Osteoblast (primary cell): ENCODE data around the gene RIPPLY3. TPM values are rescaled to one million over a fixed set of nuclear protein-coding genes. Genes with fewer than 3 reads are reported as not detected.

Experiments used
- DNase-seq: peaks from one replicate; pipeline ENCODE4 v3.0.0; 2011; ENCODE audit warnings: low spot score, mixed read lengths; ENCODE audit not compliant: insufficient read length; ENCODE audit errors: missing footprints
- H2AFZ ChIP-seq: 2 replicates; pipeline ENCODE4 v1.6.0; 2011; ENCODE audit warnings: mild to moderate bottlenecking, low read length
- H3K27ac ChIP-seq: 2 replicates; pipeline ENCODE4 v1.5.1; 2011; ENCODE audit warnings: mild to moderate bottlenecking, low read depth, low read length, moderate library complexity
- H3K27me3 ChIP-seq: 2 replicates; pipeline ENCODE4 v1.6.0; 2012; ENCODE audit warnings: mild to moderate bottlenecking, control low read depth, inconsistent platforms, low read length, moderate library complexity; ENCODE audit not compliant: insufficient read depth
- H3K36me3 ChIP-seq: 2 replicates; pipeline ENCODE4 v1.5.1; 2011; ENCODE audit warnings: mild to moderate bottlenecking, low read length, control low read depth, moderate library complexity; ENCODE audit not compliant: insufficient read depth
- H3K4me1 ChIP-seq: 2 replicates; pipeline ENCODE4 v1.5.1; 2011; ENCODE audit warnings: mild to moderate bottlenecking, low read length, control low read depth, moderate library complexity; ENCODE audit not compliant: insufficient read depth
- H3K4me2 ChIP-seq: 2 replicates; pipeline ENCODE4 v1.6.0; 2011; ENCODE audit warnings: mild to moderate bottlenecking, low read length; ENCODE audit not compliant: insufficient read depth
- H3K4me3 ChIP-seq: fragments of 200-600 bp; sonication (generic); 3 replicates; pipeline ENCODE4 v1.5.1; 2012; ENCODE audit warnings: mild to moderate bottlenecking, low read length, inconsistent platforms; ENCODE audit not compliant: insufficient read depth
- H3K79me2 ChIP-seq: 2 replicates; pipeline ENCODE4 v1.6.0; 2012; ENCODE audit warnings: mild to moderate bottlenecking, low read length, control low read depth, inconsistent platforms; ENCODE audit not compliant: insufficient read depth
- H3K9me3 ChIP-seq: 2 replicates; pipeline ENCODE4 v1.5.1; 2011; ENCODE audit warnings: low read depth, low read length, control low read depth
- H4K20me1 ChIP-seq: 2 replicates; pipeline ENCODE4 v1.6.0; 2012; ENCODE audit warnings: mild to moderate bottlenecking, low read length, control low read depth; ENCODE audit not compliant: insufficient read depth
- total RNA-seq: library from RNA; depleted of rRNA; stranded (reverse); fragments of >200 nt; gene quantifications from 2 replicates; pipeline ENCODE4 v1.2.3, GENCODE V29; 2012
- TF ChIP-seq, protein P1 (sequence below): IDR thresholded peaks from 2 replicates; pipeline ENCODE4 v1.5.1; 2011; ENCODE audit warnings: mild to moderate bottlenecking, low read depth, low read length, moderate library complexity; ENCODE audit errors: extremely low read depth

The RIPPLY3 gene
- total RNA-seq, 1 donor: not detected

DNA sequence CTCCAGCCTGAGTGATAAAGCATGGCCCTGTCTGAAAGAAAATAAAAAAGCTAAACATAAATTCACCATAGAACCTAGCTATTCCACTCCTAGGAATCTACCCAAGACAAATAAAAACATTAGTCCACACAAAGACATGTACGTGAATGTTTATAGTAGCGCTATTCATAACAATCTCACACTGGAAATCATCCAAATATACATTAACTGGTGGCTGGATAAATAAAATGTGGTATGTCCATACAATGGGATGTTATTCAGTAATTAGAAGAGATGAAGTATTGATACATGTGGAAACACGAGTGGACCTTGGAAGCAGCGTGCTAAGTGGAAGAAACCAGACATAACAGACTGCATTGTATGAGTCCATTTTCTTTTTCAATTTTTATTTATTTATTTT lies 29.7 kb downstream of the RIPPLY3 start:
- Histone ChIP-seq H4K20me1 (no peaks in the 10 kb centered on the region), H3K4me1 (peaks cover 7% of the 10 kb centered on the region), H3K27me3 (peaks cover 4% of the 10 kb centered on the region), H3K36me3 (no peaks in the 10 kb centered on the region), H3K9me3 (no peaks in the 10 kb centered on the region), H3K27ac (no peak overlapping the region), H3K4me3 (no peak overlapping the region), H3K79me2 (no peaks in the 10 kb centered on the region), H2AFZ (no peak overlapping the region), H3K4me2 (no peak overlapping the region)
- DNase-seq: no peak
- TF ChIP-seq, protein P1, sequence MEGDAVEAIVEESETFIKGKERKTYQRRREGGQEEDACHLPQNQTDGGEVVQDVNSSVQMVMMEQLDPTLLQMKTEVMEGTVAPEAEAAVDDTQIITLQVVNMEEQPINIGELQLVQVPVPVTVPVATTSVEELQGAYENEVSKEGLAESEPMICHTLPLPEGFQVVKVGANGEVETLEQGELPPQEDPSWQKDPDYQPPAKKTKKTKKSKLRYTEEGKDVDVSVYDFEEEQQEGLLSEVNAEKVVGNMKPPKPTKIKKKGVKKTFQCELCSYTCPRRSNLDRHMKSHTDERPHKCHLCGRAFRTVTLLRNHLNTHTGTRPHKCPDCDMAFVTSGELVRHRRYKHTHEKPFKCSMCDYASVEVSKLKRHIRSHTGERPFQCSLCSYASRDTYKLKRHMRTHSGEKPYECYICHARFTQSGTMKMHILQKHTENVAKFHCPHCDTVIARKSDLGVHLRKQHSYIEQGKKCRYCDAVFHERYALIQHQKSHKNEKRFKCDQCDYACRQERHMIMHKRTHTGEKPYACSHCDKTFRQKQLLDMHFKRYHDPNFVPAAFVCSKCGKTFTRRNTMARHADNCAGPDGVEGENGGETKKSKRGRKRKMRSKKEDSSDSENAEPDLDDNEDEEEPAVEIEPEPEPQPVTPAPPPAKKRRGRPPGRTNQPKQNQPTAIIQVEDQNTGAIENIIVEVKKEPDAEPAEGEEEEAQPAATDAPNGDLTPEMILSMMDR: no peak

DNA sequence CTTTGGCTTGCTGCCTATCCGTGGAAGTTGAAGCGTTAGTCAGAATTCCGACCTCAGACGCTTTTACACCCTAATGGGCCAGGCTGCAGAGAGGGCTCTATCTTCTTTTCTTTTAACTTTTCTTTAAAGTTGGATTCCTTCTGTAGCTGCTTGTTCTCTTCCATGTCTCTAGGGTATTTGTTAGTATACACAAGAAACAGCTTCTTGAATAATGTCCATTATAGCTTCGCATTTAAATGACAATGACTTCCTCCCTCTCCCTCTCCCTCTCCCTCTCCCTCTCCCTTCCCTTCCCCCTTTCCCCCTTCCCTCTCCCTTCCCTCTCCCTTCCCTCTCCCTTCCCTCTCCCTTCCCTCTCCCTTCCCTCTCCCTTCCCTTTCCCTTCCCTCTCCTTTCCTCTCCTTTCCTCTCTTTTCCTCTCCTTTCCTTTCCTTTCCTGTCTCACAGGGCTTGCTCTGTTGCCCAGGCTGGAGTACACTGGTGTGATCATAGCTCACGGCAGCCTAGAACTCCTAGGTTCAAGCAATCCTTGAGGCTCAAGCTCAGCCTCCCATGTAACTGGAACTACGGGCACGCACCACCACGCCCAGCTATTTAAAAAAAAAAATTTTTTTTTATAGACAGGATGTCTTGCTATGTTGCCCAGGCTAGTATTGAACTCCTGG lies 33.0 kb downstream of the RIPPLY3 start:
- Histone ChIP-seq H3K4me3 (no peak overlapping the region), H3K36me3 (no peaks in the 10 kb centered on the region), H3K27ac (no peak overlapping the region), H4K20me1 (no peaks in the 10 kb centered on the region), H3K9me3 (no peaks in the 10 kb centered on the region), H2AFZ (peak overlapping the region; percentile 35), H3K4me1 (no peaks in the 10 kb centered on the region), H3K27me3 (peaks cover 4% of the 10 kb centered on the region), H3K4me2 (no peak overlapping the region), H3K79me2 (no peaks in the 10 kb centered on the region)
- DNase-seq: no peak
- TF ChIP-seq, protein P1: no peak

DNA sequence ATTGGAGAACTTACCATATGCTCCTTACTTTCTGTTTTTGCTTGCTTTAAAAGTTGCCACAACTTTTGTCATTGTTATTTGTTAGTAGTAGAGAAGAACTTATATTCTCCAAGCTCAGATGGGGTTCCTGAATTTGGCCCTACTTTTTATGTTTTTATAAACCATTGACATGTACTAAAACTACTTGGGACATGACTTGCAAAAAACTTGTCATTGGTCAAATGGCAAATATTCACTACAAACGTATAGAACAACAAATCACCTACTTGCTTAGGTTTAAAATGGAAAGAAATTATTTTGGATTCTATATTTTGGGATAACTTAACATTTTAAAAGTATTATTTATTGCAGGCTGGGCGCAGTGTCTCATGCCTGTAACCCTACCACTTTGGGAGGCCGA lies 33.7 kb downstream of the RIPPLY3 start:
- Histone ChIP-seq H3K4me2 (no peak overlapping the region), H3K4me3 (no peak overlapping the region), H4K20me1 (no peaks in the 10 kb centered on the region), H3K27ac (no peak overlapping the region), H3K9me3 (no peaks in the 10 kb centered on the region), H3K36me3 (no peaks in the 10 kb centered on the region), H3K4me1 (no peaks in the 10 kb centered on the region), H3K27me3 (peaks cover 5% of the 10 kb centered on the region), H3K79me2 (no peaks in the 10 kb centered on the region), H2AFZ (no peak overlapping the region)
- TF ChIP-seq, protein P1: no peak
- no peak for DNase-seq

DNA sequence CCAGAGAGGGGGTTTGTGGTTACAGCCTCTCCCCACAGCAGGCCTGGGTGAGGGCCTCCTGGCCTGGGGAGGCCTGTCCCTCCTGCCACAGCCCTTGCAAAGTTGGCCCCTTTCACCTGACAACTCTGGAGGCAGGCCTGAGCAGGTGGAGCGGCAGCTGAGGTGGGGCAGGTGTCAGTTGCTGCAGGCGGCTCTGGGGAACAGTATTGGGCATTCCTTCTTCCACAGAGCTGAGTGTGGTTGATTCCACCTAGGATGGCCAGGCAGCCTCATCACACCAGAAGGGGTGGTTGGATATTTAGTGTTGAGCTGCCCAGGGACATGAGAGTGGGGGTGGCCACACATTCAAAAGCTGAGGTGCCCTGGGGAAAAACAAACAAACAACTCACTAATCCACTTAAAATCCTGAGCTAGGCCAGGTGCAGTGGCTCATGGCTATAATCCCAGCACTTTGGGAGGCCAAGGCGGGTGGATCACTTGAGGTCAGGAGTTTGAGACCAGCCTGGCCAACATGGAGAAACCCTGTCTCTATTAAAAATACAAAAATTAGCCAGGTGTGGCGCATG lies 35.3 kb downstream of the RIPPLY3 start:
- Histone ChIP-seq H4K20me1 (no peaks in the 10 kb centered on the region), H3K27ac (no peak overlapping the region), H3K79me2 (no peaks in the 10 kb centered on the region), H3K27me3 (peaks cover 10% of the 10 kb centered on the region), H2AFZ (no peak overlapping the region), H3K4me3 (no peak overlapping the region), H3K4me2 (no peak overlapping the region), H3K36me3 (no peaks in the 10 kb centered on the region), H3K4me1 (no peaks in the 10 kb centered on the region), H3K9me3 (no peaks in the 10 kb centered on the region)
- TF ChIP-seq, protein P1: no peak
- peak; percentile 47 for DNase-seq
